Aorta (tissue), 5 donors: ENCODE results near the gene GALR1. TPM values are rescaled to one million over a fixed set of nuclear protein-coding genes. Genes with fewer than 3 reads are reported as not detected.

Experiments used
- ATAC-seq: fragments of 200-7000 bp; cut with Tn5 transposase; one replicate; pipeline ENCODE4 v1.9.1; 2022; ENCODE audit warnings: moderate library complexity; ENCODE audit not compliant: low FRiP score
- DNase-seq, 2 donors: peaks; one replicate each; pipeline ENCODE4 v3.0.0-alpha.2; 2020
- H3K27ac ChIP-seq, 2 donors: one replicate each; pipeline ENCODE4 v1.5.1; 2013; ENCODE audit warnings: low read length in 2 of 2, mild to moderate bottlenecking in 2 of 2, moderate library complexity in 2 of 2, control low read depth in 1 of 2, inconsistent platforms in 1 of 2, low read depth in 1 of 2
- H3K27me3 ChIP-seq, 2 donors: one replicate each; pipeline ENCODE4 v1.6.1; 2013; ENCODE audit warnings: control low read depth in 1 of 2, low read length in 1 of 2, mild to moderate bottlenecking in 1 of 2, moderate library complexity in 1 of 2; ENCODE audit not compliant: insufficient read depth in 2 of 2, control insufficient read depth in 1 of 2
- H3K36me3 ChIP-seq, 2 donors: one replicate each; pipeline ENCODE4 v1.6.1; 2013; ENCODE audit warnings: control low read depth in 1 of 2, low read length in 1 of 2, mild to moderate bottlenecking in 1 of 2; ENCODE audit not compliant: insufficient read depth in 2 of 2, control insufficient read depth in 1 of 2
- H3K4me1 ChIP-seq, 2 donors: one replicate each; pipeline ENCODE4 v1.6.1; 2013; ENCODE audit warnings: low read length in 2 of 2, control low read depth in 1 of 2, mild to moderate bottlenecking in 1 of 2, moderate library complexity in 1 of 2; ENCODE audit not compliant: insufficient read depth in 2 of 2, control insufficient read depth in 1 of 2
- H3K4me3 ChIP-seq, 2 donors: one replicate each; pipeline ENCODE4 v1.5.1; 2013; ENCODE audit warnings: low read length in 2 of 2, control low read depth in 1 of 2, mild to moderate bottlenecking in 1 of 2
- H3K9me3 ChIP-seq: one replicate; pipeline ENCODE4 v1.6.1; 2013; ENCODE audit warnings: mild to moderate bottlenecking, low read length; ENCODE audit not compliant: control insufficient read depth
- WGBS, 2 donors: extraction: QIAGEN DNeasy Blood & Tissue Kit; methylation state at CpG; one replicate each; pipeline ENCODE4 v1.1.7; 2013; 5-methylcytosine and 5-hydroxymethylcytosine counted together
- intact Hi-C, 2 donors: fragments of 100-400 bp; cut with DNase I; formaldehyde crosslinking; loops; one replicate each; pipeline versions ENCODE4 v1.14.2 to v1.15.0; 2022
- polyA plus RNA-seq, 2 donors: library from polyadenylated mRNA; stranded (reverse); fragments of 200-250 nt; gene quantifications; one replicate each; pipeline ENCODE4 v1.2.3, GENCODE V29; 2013
- total RNA-seq, 2 donors: library from RNA; stranded (reverse); fragmentation: NEBNext Ultra II Directional; extraction: Animal tissue kit (Norgen Biotek cat#: 25700); gene quantifications; one replicate each; pipeline ENCODE4 v1.2.1, GENCODE V29; 2021
- donor health status: healthy with polysubstance abuse.
- donor health status: Bipolar disorder and iron deficiency.
- donor health status: DM: no; HTN: no; CAD: no.
- donor health status: DM: no; HTN: no; CAD: no.
- donor health status: DM: yes; HTN: yes; CAD: no.

GALR1 gene
- total and polyA plus RNA-seq, 4 donors, result under 0.01 to 0.24 TPM; not detected in 2

GRCh38 chr18:77321823-77322805 is 72.5 kb downstream of the GALR1 start:
- no peak overlapping the region for H3K27ac ChIP-seq
- peaks cover 5% of the 10 kb centered on the region for H3K9me3 ChIP-seq
- H3K4me1 ChIP-seq, result no peaks in the 10 kb centered on the region
- intact Hi-C loops, result no loop called here
- WGBS, 2 donors, result 72 to 73% methylated on average over 23 of the region's 23 CpGs
- DNase-seq (no peak), ATAC-seq (no peak)
- H3K27me3 ChIP-seq, result no peaks in the 10 kb centered on the region
- no peak overlapping the region for H3K4me3 ChIP-seq
- H3K36me3 ChIP-seq, result no peaks in the 10 kb centered on the region

GRCh38 chr18:77323640-77324299 is 74.1 kb downstream of the GALR1 start:
- peaks cover 2% of the 10 kb centered on the region for H3K9me3 ChIP-seq

More at GRCh38 chr18:77323640-77324299, 74.1 kb downstream of the GALR1 start:
- no peak overlapping the region for H3K27ac ChIP-seq
- no peaks in the 10 kb centered on the region for H3K27me3 ChIP-seq
- ATAC-seq (no peak), DNase-seq (no peak)
- no peaks in the 10 kb centered on the region for H3K36me3 ChIP-seq
- H3K4me3 ChIP-seq, result no peak overlapping the region
- WGBS, 2 donors, result 76 to 81% methylated on average over 12 of the region's 12 CpGs
- H3K4me1 ChIP-seq, result no peaks in the 10 kb centered on the region
- intact Hi-C loops, result no loop called here

Other genes starting within 250 kb of the GALR1 start
- gene MBP, start 117.1 kb upstream of the GALR1 start, total RNA-seq, result 10 to 100 TPM; 43.8 to 62.7 TPM
- 1 to 10 TPM; 9.1 to 9.4 TPM for gene MBP, start 117.1 kb upstream of the GALR1 start, polyA plus RNA-seq